Vagina (tissue), 2 donors: Measurements from ENCODE around the gene LTB4R.

Experiments
- POLR2A ChIP-seq, 2 donors: fragments of 450-650 bp; IDR thresholded peaks; one replicate each; pipeline ENCODE4 v1.6.1; 2017; ENCODE audit warnings: antibody characterized with exemption in 2 of 2, mild to moderate bottlenecking in 2 of 2, moderate library complexity in 2 of 2
- POLR2AphosphoS5 ChIP-seq, 2 donors: sonication (generic); formaldehyde crosslinking; IDR thresholded peaks; one replicate each; pipeline ENCODE4 v1.9.0; 2017; ENCODE audit warnings: antibody characterized with exemption in 2 of 2, mild to moderate bottlenecking in 2 of 2, low read depth in 1 of 2; ENCODE audit not compliant: insufficient read depth in 1 of 2
- TF ChIP-seq, protein P1 (sequence below), 3 experiments: fragments of 450-650 bp in 2 of 3; fragments of 200-600 bp in 1 of 3; sonication (generic) in 1 of 3; IDR thresholded peaks; one replicate each; pipeline ENCODE4 v1.5.1; 2017 to 2019; ENCODE audit warnings: antibody characterized with exemption in 3 of 3, mild to moderate bottlenecking in 2 of 3, moderate library complexity in 2 of 3

DNA sequence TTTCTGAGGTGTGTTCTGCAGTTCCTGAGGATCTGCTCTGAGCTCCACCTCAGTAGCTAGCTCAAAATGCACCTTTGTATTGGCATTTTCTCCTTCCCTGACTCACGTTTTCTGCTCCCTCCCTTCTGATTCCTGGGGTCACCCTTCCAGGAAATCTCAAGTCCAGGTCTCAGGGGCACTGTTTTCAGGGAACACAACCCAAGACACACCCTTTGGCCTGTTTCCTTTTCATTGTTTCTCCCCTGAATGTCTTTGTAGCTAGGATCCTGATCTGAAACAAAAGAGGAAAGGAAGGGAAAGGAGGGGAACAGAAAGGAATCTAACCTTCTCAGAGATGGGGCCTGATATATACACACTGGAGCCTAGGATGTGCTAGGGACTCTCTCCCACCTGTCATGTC lies 35.8 kb downstream of the LTB4R start:
- TF ChIP-seq, protein P1, sequence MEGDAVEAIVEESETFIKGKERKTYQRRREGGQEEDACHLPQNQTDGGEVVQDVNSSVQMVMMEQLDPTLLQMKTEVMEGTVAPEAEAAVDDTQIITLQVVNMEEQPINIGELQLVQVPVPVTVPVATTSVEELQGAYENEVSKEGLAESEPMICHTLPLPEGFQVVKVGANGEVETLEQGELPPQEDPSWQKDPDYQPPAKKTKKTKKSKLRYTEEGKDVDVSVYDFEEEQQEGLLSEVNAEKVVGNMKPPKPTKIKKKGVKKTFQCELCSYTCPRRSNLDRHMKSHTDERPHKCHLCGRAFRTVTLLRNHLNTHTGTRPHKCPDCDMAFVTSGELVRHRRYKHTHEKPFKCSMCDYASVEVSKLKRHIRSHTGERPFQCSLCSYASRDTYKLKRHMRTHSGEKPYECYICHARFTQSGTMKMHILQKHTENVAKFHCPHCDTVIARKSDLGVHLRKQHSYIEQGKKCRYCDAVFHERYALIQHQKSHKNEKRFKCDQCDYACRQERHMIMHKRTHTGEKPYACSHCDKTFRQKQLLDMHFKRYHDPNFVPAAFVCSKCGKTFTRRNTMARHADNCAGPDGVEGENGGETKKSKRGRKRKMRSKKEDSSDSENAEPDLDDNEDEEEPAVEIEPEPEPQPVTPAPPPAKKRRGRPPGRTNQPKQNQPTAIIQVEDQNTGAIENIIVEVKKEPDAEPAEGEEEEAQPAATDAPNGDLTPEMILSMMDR (IDR thresholded peaks at IDR 0.05), result no peak
- TF ChIP-seq POLR2A (IDR thresholded peaks at IDR 0.05) (no peak), POLR2AphosphoS5 (IDR thresholded peaks at IDR 0.05; ENCODE audit: insufficient read depth in 1 of 2, low read depth in 1 of 2) (no peak)
